ENCODE results near the gene RNF144A. TPM values are rescaled to one million over a fixed set of nuclear protein-coding genes. Genes with fewer than 3 reads are reported as not detected.

The RNF144A gene
- total and polyA plus RNA-seq, 10 of the 15 experiments (the other 5 are each of a cell fraction or from before 2014, with no cell fraction given): 0.02 to 12.1 (median 0.48) TPM; not detected in 1

DNA sequence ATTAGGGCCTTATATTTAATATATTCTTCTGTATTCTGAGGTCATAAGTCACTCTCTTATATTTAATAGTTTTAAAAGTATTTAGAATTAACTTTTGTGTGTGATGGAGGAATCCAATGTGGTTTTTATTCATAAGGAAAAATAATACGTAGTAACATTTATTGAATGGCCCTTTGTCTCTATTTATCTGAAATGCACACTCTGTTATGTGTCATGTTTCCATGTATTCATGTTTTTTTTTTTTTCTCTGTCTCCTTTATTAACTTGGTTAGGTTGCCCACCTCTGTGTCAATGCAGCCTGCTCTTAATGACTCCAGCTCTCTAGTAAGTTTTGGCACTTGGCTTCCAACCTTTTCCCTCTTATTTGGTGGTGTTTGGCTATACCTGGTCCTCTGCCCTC is 33.8 kb downstream of the RNF144A start:
- H2AFZ ChIP-seq (ENCODE audit: control insufficient read depth, low read depth, low read length): no peak overlapping the region
- H3K9me3 ChIP-seq (replicated peaks; ENCODE audit: control insufficient read depth, insufficient read depth, low read length): no peaks in the 10 kb centered on the region
- H3K9ac ChIP-seq (ENCODE audit: control insufficient read depth, insufficient read depth, low read length): no peak overlapping the region
- FAIRE-seq (no peak), DNase-seq (ENCODE audit: low read depth, low spot score) (no peak), ATAC-seq (no peak)
- no peaks in the 10 kb centered on the region for H3K79me2 ChIP-seq (ENCODE audit: control insufficient read depth, insufficient read depth, low read length)
- H3K4me2 ChIP-seq (ENCODE audit: control insufficient read depth, insufficient read depth): no peak overlapping the region
- SMC1A ChIA-PET (ENCODE audit: uncharacterized antibody, unreplicated experiment): interaction anchor here (0.6 to 1.5 kb wide), 5 partner anchors 8 to 53 kb away, joined by 3 to 7 read pairs (median 5); no protein-coding TSS in a partner anchor
- no peaks in the 10 kb centered on the region for H4K20me1 ChIP-seq (ENCODE audit: control insufficient read depth, insufficient read depth)
- H3K36me3 ChIP-seq (ENCODE audit: control insufficient read depth in 2 of 2, insufficient read depth in 2 of 2, low read length in 1 of 2): no peaks in the 10 kb centered on the region
- peaks cover 8% of the 10 kb centered on the region; the same call in 1 of the 2 replicates for H3K4me1 ChIP-seq (ENCODE audit: control insufficient read depth, insufficient read depth, low read length)
- H3K4me3 ChIP-seq: no peak overlapping the region
- CTCF ChIA-PET: interaction anchor here (1.1 to 4.0 kb wide), 5 partner anchors 16 to 94 kb away, joined by 3 to 10 read pairs (median 4); no protein-coding TSS in a partner anchor
- BruUV-seq (replicated peaks): no TSS peak
- RAD21 ChIA-PET (ENCODE audit: unreplicated experiment): interaction anchor here (0.6 kb wide), 1 partner anchor 89 kb away, joined by 3 read pairs; no protein-coding TSS in a partner anchor
- no peaks in the 10 kb centered on the region for H3K27me3 ChIP-seq (replicated peaks in 1 of 2; ENCODE audit: control insufficient read depth in 2 of 2, insufficient read depth in 2 of 2, low read length in 1 of 2)
- POLR2A ChIA-PET: interaction anchor here (1.5 kb wide), 1 partner anchor 36 kb away, joined by 3 read pairs; no protein-coding TSS in a partner anchor
- TF ChIP-seq E4F1 (IDR thresholded peaks at IDR 0.05; ENCODE audit: borderline replicate concordance, partially characterized antibody) (no peak), SIN3A (IDR thresholded peaks at IDR 0.05; ENCODE audit: low read depth, low read length) (no peak), NFIC (IDR thresholded peaks at IDR 0.05; ENCODE audit: low read depth, low read length) (no peak), MXI1 (IDR thresholded peaks at IDR 0.05; ENCODE audit: low read depth, low read length) (no peak)
- intact Hi-C loops (cut with micrococcal nuclease; ENCODE audit: unreplicated experiment): no loop called here
- in situ Hi-C loops (cut with MboI): no loop called here
- WGBS (ENCODE audit: insufficient coverage, insufficient replicate concordance, low lambda C conversion rate, missing lambda C conversion rate): 47% methylated on average over 1 of the region's 1 CpG
- H3K27ac ChIP-seq (ENCODE audit: control insufficient read depth, insufficient read depth): no peak overlapping the region
